ENCODE data around the gene EBF3.

DNA sequence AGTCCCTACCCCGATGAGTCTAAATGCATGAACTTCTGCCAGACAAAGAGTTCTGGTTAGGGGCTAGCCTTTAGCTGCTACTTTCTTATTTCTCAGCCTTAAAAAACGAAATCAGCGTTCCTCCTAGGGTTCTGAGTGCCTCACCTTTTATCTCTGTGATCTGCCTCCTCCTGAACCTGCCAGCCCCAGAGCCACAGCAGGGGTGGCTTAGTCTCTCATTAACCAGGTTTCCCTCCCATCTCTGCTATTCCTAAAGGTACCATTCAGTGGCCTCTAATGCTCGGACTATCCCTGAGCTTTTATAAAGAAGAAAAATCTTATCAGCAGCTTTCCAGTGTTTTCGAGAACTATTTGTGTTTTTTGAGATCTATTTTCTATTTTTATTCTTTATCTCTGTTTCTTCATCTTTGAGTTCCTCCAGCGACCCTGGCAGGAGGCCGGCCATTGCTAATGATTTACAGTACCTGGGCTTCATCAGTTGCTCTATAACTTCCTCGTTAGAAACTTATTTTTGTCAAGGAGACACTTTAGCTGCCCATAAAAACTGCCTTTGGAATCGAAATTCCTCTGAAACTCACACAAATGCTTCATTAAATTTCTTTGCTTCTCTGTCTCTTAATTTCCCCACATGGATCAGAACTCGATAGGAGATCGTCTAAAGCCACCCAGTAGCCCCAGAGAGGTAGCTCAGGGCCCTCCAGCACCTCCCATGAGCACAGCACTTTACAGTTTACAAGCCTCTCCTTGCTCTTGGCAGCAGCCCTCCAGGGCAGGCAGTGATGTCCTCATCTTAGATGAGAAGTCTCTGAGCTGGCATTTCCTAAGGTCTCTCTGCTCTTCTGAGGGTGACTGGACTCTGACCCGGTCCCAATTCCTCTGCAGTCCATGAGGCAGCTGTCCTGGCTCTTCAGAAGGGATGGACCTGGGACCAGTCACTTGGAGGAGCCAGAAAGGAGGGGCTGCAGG is 149.1 kb downstream of the EBF3 start:
- TF ChIP-seq, protein P1, sequence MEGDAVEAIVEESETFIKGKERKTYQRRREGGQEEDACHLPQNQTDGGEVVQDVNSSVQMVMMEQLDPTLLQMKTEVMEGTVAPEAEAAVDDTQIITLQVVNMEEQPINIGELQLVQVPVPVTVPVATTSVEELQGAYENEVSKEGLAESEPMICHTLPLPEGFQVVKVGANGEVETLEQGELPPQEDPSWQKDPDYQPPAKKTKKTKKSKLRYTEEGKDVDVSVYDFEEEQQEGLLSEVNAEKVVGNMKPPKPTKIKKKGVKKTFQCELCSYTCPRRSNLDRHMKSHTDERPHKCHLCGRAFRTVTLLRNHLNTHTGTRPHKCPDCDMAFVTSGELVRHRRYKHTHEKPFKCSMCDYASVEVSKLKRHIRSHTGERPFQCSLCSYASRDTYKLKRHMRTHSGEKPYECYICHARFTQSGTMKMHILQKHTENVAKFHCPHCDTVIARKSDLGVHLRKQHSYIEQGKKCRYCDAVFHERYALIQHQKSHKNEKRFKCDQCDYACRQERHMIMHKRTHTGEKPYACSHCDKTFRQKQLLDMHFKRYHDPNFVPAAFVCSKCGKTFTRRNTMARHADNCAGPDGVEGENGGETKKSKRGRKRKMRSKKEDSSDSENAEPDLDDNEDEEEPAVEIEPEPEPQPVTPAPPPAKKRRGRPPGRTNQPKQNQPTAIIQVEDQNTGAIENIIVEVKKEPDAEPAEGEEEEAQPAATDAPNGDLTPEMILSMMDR (IDR thresholded peaks at IDR 0.05): no peak
- TF ChIP-seq POLR2A (IDR thresholded peaks at IDR 0.05): no peak
